GM18873 (cell line): ENCODE measurements around the gene ATXN2L.
"Not testable (repeated sequence)": the region's sequence is repeated elsewhere in the genome, so short reads cannot be mapped to it uniquely, and the experiment has no call there.

Experiments
- ATAC-seq: cut with Tn5 transposase; IDR thresholded peaks from one replicate; pipeline ENCODE4 v1.9.1; 2021; ENCODE audit warnings: mild to moderate bottlenecking, moderate library complexity, moderate number of reproducible peaks; ENCODE audit not compliant: unreplicated experiment, low FRiP score

Gene ATXN2L, protein sequence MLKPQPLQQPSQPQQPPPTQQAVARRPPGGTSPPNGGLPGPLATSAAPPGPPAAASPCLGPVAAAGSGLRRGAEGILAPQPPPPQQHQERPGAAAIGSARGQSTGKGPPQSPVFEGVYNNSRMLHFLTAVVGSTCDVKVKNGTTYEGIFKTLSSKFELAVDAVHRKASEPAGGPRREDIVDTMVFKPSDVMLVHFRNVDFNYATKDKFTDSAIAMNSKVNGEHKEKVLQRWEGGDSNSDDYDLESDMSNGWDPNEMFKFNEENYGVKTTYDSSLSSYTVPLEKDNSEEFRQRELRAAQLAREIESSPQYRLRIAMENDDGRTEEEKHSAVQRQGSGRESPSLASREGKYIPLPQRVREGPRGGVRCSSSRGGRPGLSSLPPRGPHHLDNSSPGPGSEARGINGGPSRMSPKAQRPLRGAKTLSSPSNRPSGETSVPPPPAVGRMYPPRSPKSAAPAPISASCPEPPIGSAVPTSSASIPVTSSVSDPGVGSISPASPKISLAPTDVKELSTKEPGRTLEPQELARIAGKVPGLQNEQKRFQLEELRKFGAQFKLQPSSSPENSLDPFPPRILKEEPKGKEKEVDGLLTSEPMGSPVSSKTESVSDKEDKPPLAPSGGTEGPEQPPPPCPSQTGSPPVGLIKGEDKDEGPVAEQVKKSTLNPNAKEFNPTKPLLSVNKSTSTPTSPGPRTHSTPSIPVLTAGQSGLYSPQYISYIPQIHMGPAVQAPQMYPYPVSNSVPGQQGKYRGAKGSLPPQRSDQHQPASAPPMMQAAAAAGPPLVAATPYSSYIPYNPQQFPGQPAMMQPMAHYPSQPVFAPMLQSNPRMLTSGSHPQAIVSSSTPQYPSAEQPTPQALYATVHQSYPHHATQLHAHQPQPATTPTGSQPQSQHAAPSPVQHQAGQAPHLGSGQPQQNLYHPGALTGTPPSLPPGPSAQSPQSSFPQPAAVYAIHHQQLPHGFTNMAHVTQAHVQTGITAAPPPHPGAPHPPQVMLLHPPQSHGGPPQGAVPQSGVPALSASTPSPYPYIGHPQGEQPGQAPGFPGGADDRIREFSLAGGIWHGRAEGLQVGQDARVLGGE

DNA sequence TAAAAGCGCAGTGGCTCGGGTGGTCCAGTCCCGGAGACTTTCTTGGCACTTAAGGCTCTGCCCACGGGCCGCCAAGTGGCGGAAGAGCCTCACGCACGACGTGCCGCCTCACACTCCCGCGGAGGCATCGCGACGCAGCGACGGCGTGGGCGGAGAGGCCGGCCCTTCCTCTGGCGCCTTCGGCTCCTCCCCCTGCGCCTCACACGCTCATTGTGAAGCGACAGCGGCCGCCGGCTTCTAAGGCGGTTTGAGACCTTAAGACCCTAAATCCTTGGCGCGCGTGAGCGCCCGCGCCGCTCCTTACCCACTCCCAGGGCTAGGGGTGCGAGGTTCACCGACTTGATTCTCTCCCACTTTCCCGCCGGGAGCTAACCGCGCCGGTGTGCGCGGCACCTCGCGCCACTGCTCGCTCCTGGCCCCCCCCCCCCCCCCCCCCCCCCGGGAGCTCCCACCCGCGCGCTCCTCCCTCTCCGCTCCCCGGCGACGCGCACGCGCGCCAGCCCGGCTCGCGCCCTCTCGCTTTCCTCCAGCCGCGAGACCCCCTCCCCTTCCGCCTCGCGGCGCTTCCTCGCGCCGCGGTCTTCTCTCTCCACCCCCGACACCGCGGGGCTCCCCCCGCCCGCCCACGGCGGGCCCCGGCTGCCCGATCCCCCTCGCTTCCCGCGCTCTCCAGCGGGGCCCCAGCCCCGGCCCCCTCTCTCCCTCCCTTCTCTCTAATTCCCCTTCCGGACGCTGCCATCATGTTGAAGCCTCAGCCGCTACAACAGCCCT, at the start of gene ATXN2L:
TSS of gene ATXN2L (plus strand) at position 480 of the 771 bp plus-strand sequence. CDS start at position 741, 261 bp downstream.
- ATAC-seq: no peak

DNA sequence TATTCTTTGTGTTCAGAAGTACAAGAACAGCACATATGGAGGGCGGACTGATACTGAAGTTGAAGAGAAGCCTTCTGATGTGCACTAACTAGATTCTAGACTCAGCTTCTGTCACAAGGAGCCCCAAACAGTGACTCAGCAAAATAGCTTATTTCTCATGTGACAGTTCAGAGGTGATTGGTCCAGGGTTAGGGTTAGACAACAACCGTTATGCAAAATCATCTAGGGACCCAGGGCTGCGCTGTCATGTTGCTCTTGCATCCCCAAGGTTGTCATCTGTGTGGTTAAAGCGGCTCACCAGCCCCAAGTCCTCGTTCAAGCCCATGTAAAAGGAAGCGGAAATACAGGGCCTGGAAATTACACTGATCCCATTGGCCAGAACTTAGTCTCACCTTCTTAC, 41.1 kb upstream of the ATXN2L start:
- not testable (repeated sequence) for ATAC-seq

DNA sequence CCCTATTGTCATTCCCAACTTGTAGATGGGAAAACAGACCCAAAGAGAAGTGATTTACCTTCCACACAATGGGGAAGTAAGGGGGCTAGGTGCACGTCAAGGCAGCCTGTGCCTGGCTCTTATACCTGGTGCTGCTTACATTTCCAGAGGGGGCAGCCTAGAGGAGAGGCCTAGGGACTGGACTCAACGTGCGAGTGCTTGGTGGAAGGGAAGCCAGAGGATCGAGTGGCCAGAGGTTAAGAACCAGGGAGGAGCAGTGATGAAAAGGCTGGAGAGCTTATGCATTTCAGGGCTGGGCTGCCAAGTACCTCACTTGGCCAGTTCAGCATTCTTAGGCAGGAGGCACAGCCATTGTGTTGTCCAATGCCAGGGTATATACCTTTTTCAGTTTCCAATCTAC, 40.4 kb upstream of the ATXN2L start:
- ATAC-seq: not testable (repeated sequence)

- peak; percentile 59 for ATAC-seq
These were observed 20.4 kb upstream of the ATXN2L start for GRCh38 chr16:28802235-28803019.

GRCh38 chr16:28807445-28808120, 15.2 kb upstream of the ATXN2L start:
- not testable (repeated sequence) for ATAC-seq

GRCh38 chr16:28820016-28820415, 2.8 kb upstream of the ATXN2L start:
- no peak for ATAC-seq

DNA sequence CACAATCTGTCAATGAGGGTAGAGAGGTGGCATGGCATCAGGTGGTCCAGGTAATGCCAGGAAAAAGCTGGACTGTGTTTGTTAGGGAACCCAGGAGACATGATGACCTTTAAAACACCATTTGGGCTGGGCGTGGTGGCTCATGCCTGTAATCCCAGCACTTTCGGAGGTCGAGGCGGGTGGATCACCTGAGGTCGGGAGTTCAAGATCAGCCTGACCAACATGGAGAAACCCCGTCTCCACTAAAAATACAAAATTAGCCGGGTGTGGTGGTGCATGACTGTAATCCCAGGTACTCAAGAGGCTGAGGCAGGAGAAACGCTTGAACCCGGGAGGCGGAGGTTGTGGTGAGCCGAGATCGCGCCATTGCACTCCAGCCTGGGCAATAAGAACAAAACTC, 2.3 kb upstream of the ATXN2L start:
- not testable (repeated sequence) for ATAC-seq

GRCh38 chr16:28821874-28822519, 802 bp upstream of the ATXN2L start:
- no peak for ATAC-seq

DNA sequence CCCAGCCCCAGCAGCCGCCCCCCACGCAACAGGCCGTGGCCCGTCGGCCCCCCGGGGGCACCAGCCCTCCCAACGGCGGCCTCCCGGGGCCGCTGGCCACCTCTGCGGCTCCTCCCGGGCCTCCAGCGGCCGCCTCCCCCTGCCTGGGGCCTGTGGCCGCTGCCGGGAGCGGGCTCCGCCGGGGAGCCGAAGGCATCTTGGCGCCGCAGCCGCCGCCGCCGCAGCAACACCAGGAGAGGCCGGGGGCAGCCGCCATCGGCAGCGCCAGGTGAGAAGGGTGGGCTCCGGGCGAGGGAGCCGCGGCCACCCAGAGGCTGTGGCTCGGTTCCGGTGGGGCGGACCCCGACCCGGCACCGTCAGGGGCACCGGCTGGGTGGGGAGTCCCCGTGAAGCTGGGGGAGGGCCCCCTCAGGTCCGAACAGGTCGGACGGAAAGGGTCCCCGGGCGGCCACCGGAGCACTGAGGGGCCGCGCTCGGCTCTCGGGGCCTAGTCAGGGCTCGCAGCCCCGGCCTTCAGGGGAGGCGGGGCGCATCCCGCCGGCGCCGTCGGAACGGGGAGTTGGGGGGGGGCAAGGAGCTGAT, 583 bp downstream of the ATXN2L start:
- peak; percentile 19 for ATAC-seq

GRCh38 chr16:28823873-28824716, 1.3 kb downstream of the ATXN2L start:
- ATAC-seq: peak; percentile 48

DNA sequence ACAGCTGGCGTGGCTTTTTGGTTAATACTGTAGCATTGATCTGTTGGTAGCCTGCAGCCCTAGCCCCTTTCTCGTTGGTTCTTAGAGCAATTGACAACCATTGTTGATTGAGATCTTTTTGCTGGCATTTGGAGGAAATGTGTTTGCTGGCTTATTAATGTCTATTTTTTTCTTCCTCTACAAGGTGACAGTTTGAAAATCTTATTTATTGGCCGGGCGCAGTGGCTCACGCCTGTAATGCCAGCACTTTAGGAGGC, 1.8 kb downstream of the ATXN2L start:
- no peak for ATAC-seq

GRCh38 chr16:28826141-28826540, 3.3 kb downstream of the ATXN2L start:
- no peak for ATAC-seq

GRCh38 chr16:28829747-28830146, 6.9 kb downstream of the ATXN2L start:
- ATAC-seq: no peak

- ATAC-seq: no peak
These were observed 7.7 kb downstream of the ATXN2L start for GRCh38 chr16:28830531-28830930.

- no peak for ATAC-seq
These were observed 11.6 kb downstream of the ATXN2L start for GRCh38 chr16:28834349-28834748.

GRCh38 chr16:28834873-28835863, 12.4 kb downstream of the ATXN2L start:
- no peak for ATAC-seq
